Activated T-cell treated with anti-CD3 and anti-CD28 coated beads, Interleukin-2, amount 50 U/mL, for 1 hour (primary cell): Measurements from ENCODE around the gene ALOX12B.
"Not testable (repeated sequence)": the region's sequence is repeated elsewhere in the genome, so short reads cannot be mapped to it uniquely, and the experiment has no call there.

Experiments
- DNase-seq: peaks from one replicate; pipeline ENCODE4 v3.0.0-alpha.2; 2020

The ALOX12B gene

DNA sequence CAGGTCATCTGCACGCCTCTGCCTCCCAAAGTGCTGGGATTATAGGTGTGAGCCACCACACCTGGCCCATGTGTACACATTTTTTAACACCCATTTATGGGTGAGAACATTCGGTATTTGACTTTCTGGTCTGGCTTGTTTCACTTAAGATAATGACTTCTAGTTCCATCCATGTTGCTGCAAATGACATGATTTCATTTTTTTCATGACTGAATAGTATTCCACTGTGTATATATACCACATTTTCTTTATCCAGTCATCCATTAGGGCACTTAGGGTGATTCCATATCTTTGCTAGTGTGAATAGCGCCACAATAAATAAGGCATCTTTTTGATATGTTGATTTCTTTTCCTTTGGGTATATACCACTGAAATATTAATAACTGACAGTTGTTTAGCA is 5.6 kb downstream of the ALOX12B start:
- no peak for DNase-seq

- DNase-seq, result no peak
Measured at GRCh38 chr17:8080799-8081219, 6.7 kb downstream of the ALOX12B start.

DNA sequence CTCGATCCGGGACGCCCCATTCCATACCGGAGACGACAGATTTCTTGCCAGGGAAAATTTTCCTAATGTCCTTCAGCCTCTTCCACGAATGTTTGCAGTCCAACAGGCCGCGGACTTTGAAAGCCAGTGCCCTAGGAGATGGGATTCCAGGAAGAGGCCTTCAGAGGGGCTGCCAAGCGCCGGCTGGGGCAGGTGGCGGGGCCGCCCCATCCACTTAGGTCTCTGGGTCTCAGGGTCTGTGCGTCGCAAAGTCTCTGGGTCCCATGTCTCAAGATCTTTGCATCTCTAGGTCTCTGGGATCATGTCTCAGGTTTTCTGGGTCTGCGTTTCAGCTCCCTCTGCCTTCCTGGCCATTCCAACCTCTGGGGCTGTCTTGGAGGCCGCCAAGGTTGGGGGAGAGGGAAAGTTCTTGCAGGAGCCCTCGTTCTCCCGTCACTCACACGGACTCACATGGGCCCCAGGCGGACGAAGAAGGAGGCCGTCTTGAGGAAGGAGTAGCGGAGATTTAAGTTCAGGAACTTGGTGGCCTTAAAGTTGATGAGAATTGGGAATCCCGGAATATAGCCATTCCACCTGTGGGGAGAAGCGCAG is 7.2 kb downstream of the ALOX12B start:
- DNase-seq, result no peak

GRCh38 chr17:8079291-8080207 is 8.0 kb downstream of the ALOX12B start:
- DNase-seq, result peak; percentile 85

DNA sequence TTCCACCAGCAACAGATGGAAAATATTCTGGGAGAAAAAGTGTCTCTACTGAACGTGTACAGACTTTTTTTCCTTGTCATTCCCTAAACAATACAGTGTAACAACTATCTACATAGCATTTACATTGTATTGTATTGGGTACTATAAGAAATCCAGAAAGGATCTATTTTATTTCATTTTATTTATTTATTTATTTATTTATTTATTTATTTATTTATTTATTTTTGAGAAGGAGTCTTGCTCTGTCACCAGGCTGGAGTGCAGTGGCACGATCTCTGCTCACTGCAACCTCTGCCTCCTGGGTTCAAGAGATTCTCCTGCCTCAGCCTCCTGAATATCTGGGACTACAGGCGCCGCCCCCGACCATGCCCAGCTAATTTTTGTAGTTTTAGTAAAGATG is 9.6 kb downstream of the ALOX12B start:
- DNase-seq, result not testable (repeated sequence)

DNA sequence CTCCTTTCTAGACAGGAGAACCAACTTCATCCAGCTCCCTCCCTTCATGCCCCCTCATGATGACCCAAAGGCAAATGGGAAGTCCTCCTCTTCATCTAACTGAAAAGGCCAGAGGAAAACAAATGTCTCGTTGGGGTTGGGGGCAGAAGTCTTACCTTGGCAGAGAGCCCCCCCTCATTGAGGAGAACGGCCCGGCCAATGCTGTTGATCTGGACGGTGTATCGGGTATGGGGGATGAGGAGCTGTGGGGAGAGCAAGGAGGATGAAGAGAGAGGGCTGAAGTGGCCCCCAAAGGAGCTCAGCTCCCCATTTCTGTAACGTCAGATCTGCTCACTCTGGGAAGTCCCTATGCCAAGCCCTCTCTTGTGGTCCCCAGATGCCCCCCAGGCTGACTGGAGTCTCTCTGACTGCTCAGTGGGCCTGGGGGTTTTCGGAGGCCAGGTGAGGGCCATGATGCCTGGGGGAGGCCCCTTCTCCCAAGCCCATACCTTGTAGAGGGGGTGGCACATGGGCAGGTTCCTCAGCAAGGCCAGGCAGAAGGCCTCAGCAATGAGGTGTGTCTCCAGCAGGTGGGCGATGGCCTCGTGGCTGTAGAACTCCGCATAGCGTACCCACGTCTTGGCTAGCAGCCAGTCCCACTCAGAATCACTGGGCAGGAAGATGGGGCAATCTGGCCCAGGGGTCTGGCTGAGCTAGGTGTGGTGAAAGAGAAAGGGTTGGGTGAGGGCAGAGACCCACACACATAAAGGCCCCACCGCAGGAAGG is 10.8 kb downstream of the ALOX12B start:
- DNase-seq, result no peak

- DNase-seq, result no peak
Measured at GRCh38 chr17:8075574-8076342, 11.8 kb downstream of the ALOX12B start.

DNA sequence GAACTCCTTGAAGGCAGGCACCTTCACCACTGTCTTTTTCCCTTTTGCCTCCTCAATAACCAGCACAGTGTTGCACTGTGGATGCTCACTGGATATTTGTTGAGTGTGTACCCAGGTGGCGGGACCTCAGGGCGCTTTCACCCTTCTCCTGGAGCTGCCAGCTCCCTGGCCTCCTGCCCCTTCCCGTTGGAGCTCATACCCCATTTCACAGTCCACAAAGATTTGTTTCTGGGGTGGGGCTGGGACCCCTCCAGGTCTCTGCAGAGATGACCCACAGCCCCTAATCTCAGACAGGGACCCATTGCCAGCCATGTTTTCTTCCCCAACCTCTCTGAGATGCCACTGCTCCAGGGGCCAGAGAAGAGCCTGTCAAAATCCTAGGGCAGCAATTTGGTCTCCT is 12.4 kb downstream of the ALOX12B start:
- DNase-seq, result no peak

DNA sequence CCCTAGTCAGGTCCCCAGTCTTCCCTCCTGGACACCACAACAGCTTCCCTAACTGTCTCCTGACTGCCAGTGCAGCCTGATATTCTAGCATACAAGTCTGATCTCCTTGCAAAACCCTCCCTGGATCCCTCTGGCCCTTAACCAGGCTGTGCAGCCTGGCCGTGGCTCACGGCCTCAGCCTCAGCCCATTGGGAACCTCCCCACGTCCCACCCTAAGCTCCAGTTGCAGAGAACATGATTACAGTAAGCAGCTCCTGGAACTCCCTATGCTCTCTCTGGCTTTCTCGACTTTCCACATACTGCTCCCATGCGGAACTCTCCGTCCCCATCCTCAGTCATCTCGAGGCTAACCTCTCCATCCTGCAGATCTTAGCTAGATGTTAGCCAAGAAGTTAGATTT is 13.0 kb downstream of the ALOX12B start:
- DNase-seq, result no peak

DNA sequence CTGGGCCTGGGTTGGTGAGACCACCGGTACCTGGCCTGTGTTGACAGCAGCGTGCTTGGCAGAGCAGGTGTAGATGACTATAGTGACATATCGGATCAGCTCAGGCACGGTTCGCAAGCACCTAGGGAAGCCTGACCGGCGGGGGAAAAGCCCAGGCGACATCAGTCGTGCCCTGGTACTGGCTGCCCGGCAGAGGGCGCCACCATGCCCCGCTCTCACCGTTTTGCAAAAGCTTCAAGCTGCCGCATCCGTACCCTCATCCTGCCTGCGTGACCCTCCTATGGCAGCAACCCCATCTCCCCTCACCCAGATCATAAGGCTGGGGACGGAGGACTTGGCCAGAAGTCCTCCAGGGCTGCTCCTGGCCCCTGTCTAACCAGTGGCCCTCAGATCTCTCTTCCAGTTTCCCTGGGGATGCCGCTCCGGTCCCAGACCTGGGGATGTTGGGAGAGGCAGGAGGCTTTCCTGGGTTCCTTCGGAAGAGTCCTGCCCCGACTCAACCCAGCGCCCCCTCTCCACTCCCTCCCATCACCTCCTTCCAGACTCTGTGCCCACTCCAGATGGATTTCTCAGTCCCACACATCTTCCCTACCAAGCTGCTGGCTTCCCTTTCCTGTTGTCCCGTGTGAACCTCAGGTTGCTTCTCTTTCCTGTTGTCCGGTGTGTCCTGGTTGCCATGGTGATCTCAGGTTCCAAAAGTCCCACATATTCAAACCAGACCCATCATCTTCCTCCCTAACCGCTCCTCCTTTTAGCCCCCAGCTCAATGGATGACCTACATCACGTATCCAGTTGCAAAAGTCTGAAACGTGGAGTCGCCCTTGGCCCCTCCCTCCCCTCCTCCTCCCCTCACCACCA is 13.7 kb downstream of the ALOX12B start:
- peak; percentile 88 for DNase-seq

- peak; percentile 53 for DNase-seq
Measured at GRCh38 chr17:8072729-8073461, 14.6 kb downstream of the ALOX12B start.

GRCh38 chr17:8072341-8072728 is 15.2 kb downstream of the ALOX12B start:
- DNase-seq, result no peak

GRCh38 chr17:8071496-8071895 is 16.0 kb downstream of the ALOX12B start:
- DNase-seq, result no peak

DNA sequence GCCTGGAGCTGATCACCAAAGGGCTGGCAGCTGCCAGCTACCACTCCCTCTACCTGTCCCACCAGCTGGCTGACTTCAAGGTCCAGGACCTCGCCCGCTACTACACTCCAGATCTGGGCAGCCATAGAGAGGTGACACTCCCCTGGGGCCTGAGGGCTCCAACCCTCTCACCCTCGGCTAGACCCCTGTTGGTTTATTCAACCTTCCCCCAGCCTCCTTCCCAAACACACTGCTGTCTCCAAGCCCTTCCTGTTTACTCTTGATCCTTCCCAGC is 18.0 kb downstream of the ALOX12B start:
- no peak for DNase-seq

- no peak for DNase-seq
Measured at GRCh38 chr17:8068736-8069586, 18.6 kb downstream of the ALOX12B start.

GRCh38 chr17:8067806-8068205 is 19.7 kb downstream of the ALOX12B start:
- DNase-seq, result no peak

DNA sequence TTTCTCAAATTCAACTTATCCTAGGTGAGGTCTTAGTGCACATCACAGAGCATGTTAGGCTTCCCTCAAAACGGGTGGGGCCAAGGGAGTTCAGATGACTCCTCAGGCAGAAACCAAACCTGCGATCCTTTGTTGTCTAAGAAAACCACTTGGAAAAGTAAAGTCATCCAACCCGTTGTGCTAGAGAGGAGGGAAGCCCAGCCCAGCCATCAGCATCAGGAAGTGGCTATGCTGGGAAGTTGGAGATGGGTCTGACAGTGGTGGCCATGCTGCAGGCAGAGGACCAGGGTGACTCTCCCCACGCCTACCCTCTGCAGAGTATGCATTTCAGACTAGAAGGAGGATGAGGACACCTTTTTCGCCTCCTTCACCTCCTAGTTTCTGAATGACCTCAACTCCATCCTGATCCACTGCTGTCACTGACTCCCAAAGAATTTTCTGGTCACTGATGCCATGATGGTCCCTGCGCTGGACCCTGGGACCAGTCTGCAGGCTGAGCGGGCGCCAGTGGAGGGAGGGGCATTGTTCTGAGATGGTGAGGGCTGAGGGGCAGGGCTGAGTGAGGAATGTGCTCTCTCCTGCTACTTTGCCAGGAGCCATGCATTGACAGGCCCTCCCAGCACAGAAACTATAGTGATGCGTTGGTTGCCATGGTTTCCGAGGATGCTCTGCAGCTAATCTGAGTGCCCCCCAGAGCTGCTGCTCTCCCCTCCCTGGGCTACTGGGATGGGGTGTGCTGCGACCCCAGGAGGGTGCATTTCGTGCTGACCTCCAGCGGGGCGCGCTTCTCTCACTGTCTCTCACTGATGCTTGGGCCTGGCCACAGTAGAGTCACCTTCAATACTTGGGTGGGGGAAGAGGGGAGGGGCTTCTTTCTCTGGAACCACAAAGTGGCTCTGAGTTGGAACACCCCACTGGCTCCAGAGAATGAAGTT is 20.4 kb downstream of the ALOX12B start:
- DNase-seq, result no peak

- no peak for DNase-seq
Measured at GRCh38 chr17:8064561-8065019, 22.9 kb downstream of the ALOX12B start.
